HCT116 (cell line): Measurements from ENCODE around the gene SERGEF. TPM values are rescaled to one million over a fixed set of nuclear protein-coding genes. Genes with fewer than 3 reads are reported as not detected.

ENCODE experiments used
- ATAC-seq: fragments of 200-7000 bp; cut with Tn5 transposase; 2 replicates; pipeline ENCODE4 v1.9.1; 2020; ENCODE audit warnings: mild to moderate bottlenecking, moderate library complexity
- BruUV-seq: library from RNA; stranded (reverse); fragments of 400-500 nt; replicated peaks from 2 replicates; lab custom pipeline; 2021; lab: Mats Ljungman, UMichigan
- CTCF ChIA-PET: fragments of 300-600 bp; sonication (Branson Sonifier 250); formaldehyde crosslinking; loops from one replicate; lab custom pipeline; 2021; ENCODE audit warnings: antibody characterized with exemption; lab: Charles Lee
- POLR2A ChIA-PET: fragments of 300-600, 350-600 bp; sonication (Branson Sonifier 250); formaldehyde crosslinking; loops from one replicate; lab custom pipeline; 2021; ENCODE audit warnings: antibody characterized with exemption; lab: Charles Lee
- RAD21 ChIA-PET, 2 experiments: fragments of 300-600 bp; sonication (Branson Sonifier 250); formaldehyde crosslinking; loops; one replicate each; lab custom pipeline; 2023; ENCODE audit warnings: low total read pairs in 2 of 2; ENCODE audit not compliant: uncharacterized antibody in 2 of 2, unreplicated experiment in 2 of 2, low non-redundant PET in 1 of 2; lab: Charles Lee
- DNase-seq: peaks from one replicate; pipeline ENCODE4 v3.0.0-alpha.2; 2010; ENCODE audit warnings: low read depth, low spot score
- H2AFZ ChIP-seq: fragments of 200-600 bp; shearing (Covaris generic), sonication (generic); 2 replicates; pipeline ENCODE4 v1.6.1; 2017; ENCODE audit warnings: low read depth, mixed run types, mixed read lengths, antibody characterized with exemption, low read length; ENCODE audit not compliant: poor library complexity, severe bottlenecking
- H3K27ac ChIP-seq: 2 replicates; pipeline ENCODE4 v1.5.1; 2012; ENCODE audit warnings: low read depth, low read length
- H3K27me3 ChIP-seq: fragments of 200-600 bp; sonication (generic); 2 replicates; pipeline ENCODE4 v1.6.1; 2016; ENCODE audit warnings: mixed run types, low read length, mixed read lengths; ENCODE audit not compliant: insufficient read depth
- H3K36me3 ChIP-seq, 2 experiments: fragments of 200-500 bp in 1 of 2; fragments of 200-600 bp in 1 of 2; sonication (Bioruptor generic) in 1 of 2; sonication (generic) in 1 of 2; 2 replicates each; pipeline versions ENCODE4 v1.5.1 to v1.6.1; 2014 to 2016; ENCODE audit warnings: low read length in 2 of 2, inconsistent platforms in 1 of 2, mixed read lengths in 1 of 2, mixed run types in 1 of 2; ENCODE audit not compliant: insufficient read depth in 2 of 2, control insufficient read depth in 1 of 2
- H3K4me1 ChIP-seq, 2 experiments: fragments of 200-600 bp in 1 of 2; sonication (generic) in 1 of 2; 2 replicates each; pipeline versions ENCODE4 v1.5.1 to v1.6.1; 2012 to 2017; ENCODE audit warnings: low read length in 2 of 2, inconsistent platforms in 1 of 2, mild to moderate bottlenecking in 1 of 2, mixed read lengths in 1 of 2, mixed run types in 1 of 2, moderate library complexity in 1 of 2; ENCODE audit not compliant: insufficient read depth in 2 of 2, control insufficient read depth in 1 of 2
- H3K4me2 ChIP-seq: fragments of 200-600 bp; sonication (generic); 2 replicates; pipeline ENCODE4 v1.6.1; 2017; ENCODE audit warnings: mixed run types, low read length, mixed read lengths
- H3K4me3 ChIP-seq, 2 experiments: fragments of 200-600 bp in 1 of 2; sonication (generic) in 1 of 2; replicated peaks in 1 of 2; 2 replicates each; pipeline ENCODE4 v1.5.1; 2011 to 2016; ENCODE audit warnings: low read length in 2 of 2, control low read depth in 1 of 2, low read depth in 1 of 2, mild to moderate bottlenecking in 1 of 2, mixed read lengths in 1 of 2, mixed run types in 1 of 2
- H3K79me2 ChIP-seq: fragments of 200-600 bp; sonication (generic); 2 replicates; pipeline ENCODE4 v1.6.1; 2017; ENCODE audit warnings: mild to moderate bottlenecking, mixed run types, low read length, moderate library complexity, mixed read lengths; ENCODE audit not compliant: insufficient read depth
- H3K9ac ChIP-seq: fragments of 200-600 bp; sonication (generic); 2 replicates; pipeline ENCODE4 v1.6.1; 2016; ENCODE audit warnings: low read length, mixed read lengths
- H3K9me2 ChIP-seq: fragments of 200-600 bp; sonication (generic), shearing (Covaris generic); 2 replicates; pipeline ENCODE4 v1.6.1; 2017; ENCODE audit warnings: mixed run types, mild to moderate bottlenecking, moderate library complexity; ENCODE audit not compliant: insufficient read depth
- H3K9me3 ChIP-seq, 2 experiments: fragments of 200-500 bp in 1 of 2; fragments of 200-600 bp in 1 of 2; sonication (Bioruptor generic) in 1 of 2; sonication (generic) in 1 of 2; 2 replicates each; pipeline ENCODE4 v1.6.1; 2014 to 2017; ENCODE audit warnings: low read length in 2 of 2, mixed read lengths in 2 of 2, inconsistent platforms in 1 of 2, low read depth in 1 of 2, mild to moderate bottlenecking in 1 of 2, mixed run types in 1 of 2, moderate library complexity in 1 of 2; ENCODE audit not compliant: control insufficient read depth in 1 of 2, insufficient read depth in 1 of 2
- H4K20me1 ChIP-seq: fragments of 200-600 bp; sonication (generic), shearing (Covaris generic); 2 replicates; pipeline ENCODE4 v1.6.1; 2017; ENCODE audit warnings: mixed run types, mild to moderate bottlenecking, moderate library complexity; ENCODE audit not compliant: insufficient read depth
- CEBPB ChIP-seq: IDR thresholded peaks from 2 replicates; pipeline ENCODE4 v1.6.1; 2012; ENCODE audit warnings: low read depth
- EZH2phosphoT487 ChIP-seq: fragments of 200-600 bp; IDR thresholded peaks from 2 replicates; pipeline ENCODE4 v1.6.1; 2018; ENCODE audit warnings: antibody characterized with exemption, borderline replicate concordance
- JUND ChIP-seq: IDR thresholded peaks from 2 replicates; pipeline ENCODE4 v1.6.1; 2012
- intact Hi-C: fragments of 100-400 bp; cut with micrococcal nuclease; formaldehyde crosslinking; loops from 2 replicates; pipeline ENCODE4 v1.10.0; 2022
- total RNA-seq: library from RNA; stranded (reverse); gene quantifications from one replicate; pipeline ENCODE4 v1.2.1, GENCODE V29; 2021; ENCODE audit not compliant: unreplicated experiment
- TF ChIP-seq, protein P1 (sequence below), 3 experiments: fragments of 200-600 bp in 1 of 3; sonication (generic) in 1 of 3; IDR thresholded peaks in 2 of 3; conservative IDR thresholded peaks in 1 of 3; 2 replicates each; pipeline ENCODE4 v1.5.1; 2012 to 2017; ENCODE audit warnings: low read depth in 2 of 3, low read length in 2 of 3, antibody characterized with exemption in 1 of 3, borderline replicate concordance in 1 of 3, control low read depth in 1 of 3, mild to moderate bottlenecking in 1 of 3, mixed read lengths in 1 of 3, mixed run types in 1 of 3, moderate library complexity in 1 of 3; ENCODE audit not compliant: insufficient read depth in 1 of 3

Gene SERGEF
- total RNA-seq, 1 experiment from 2014 or later, result 32.8 TPM

DNA sequence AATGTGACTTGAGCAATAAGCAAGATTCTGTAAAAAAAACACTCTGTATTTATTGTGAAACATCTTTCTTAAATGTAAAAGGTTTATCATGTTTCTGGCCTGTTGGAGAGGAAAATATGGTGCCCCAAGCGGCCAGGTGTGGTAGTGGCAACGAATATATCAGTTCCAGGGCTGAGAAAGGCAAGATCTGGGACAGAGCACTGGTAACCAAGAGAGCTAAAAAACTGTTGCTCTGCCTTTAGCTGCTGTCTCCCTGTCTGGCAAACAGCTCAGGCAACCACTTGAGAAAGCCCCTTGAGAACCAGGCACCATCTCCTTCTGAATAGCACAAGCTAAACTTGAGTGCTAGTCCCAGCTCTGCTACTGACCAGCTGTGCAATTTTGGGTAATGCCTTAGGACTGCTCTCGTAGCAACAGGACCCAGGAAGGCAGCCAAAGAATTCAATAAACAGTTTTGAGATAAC lies 148.3 kb downstream of the SERGEF start:
- ChIA-PET CTCF (interaction anchor here (0.7 to 1.5 kb wide), 7 partner anchors 10 to 114 kb away, joined by 3 to 9 read pairs (median 4); no protein-coding TSS in a partner anchor), RAD21 (no interaction called here), POLR2A (no interaction called here)
- no peak for TF ChIP-seq JUND
- TF ChIP-seq, protein P1, sequence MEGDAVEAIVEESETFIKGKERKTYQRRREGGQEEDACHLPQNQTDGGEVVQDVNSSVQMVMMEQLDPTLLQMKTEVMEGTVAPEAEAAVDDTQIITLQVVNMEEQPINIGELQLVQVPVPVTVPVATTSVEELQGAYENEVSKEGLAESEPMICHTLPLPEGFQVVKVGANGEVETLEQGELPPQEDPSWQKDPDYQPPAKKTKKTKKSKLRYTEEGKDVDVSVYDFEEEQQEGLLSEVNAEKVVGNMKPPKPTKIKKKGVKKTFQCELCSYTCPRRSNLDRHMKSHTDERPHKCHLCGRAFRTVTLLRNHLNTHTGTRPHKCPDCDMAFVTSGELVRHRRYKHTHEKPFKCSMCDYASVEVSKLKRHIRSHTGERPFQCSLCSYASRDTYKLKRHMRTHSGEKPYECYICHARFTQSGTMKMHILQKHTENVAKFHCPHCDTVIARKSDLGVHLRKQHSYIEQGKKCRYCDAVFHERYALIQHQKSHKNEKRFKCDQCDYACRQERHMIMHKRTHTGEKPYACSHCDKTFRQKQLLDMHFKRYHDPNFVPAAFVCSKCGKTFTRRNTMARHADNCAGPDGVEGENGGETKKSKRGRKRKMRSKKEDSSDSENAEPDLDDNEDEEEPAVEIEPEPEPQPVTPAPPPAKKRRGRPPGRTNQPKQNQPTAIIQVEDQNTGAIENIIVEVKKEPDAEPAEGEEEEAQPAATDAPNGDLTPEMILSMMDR (IDR thresholded peaks at IDR 0.05 in 2 of 3, conservative IDR thresholded peaks at IDR 0.05 in 1 of 3; ENCODE audit: borderline replicate concordance in 1 of 3, insufficient read depth in 1 of 3, low read depth in 2 of 3, low read length in 2 of 3), result peak; percentile 16 to 78 (median 76); a peak in 5 of 6 replicates
- no peaks in the 10 kb centered on the region for H3K4me1 ChIP-seq
- no peaks in the 10 kb centered on the region for H3K9me3 ChIP-seq
- intact Hi-C loops, result no loop called here
- no peaks in the 10 kb centered on the region for H3K27me3 ChIP-seq
- no peak overlapping the region for H3K4me2 ChIP-seq
- no peak overlapping the region for H3K27ac ChIP-seq
- no peak overlapping the region for H3K9ac ChIP-seq
- BruUV-seq, result no TSS peak
- no peaks in the 10 kb centered on the region for H3K79me2 ChIP-seq
- ATAC-seq (peak; percentile 87), DNase-seq (no peak)
- H3K36me3 ChIP-seq, result no peaks in the 10 kb centered on the region
- H2AFZ ChIP-seq, result no peak overlapping the region
- H4K20me1 ChIP-seq, result no peaks in the 10 kb centered on the region
- H3K4me3 ChIP-seq, result no peak overlapping the region
- H3K9me2 ChIP-seq, result no peaks in the 10 kb centered on the region

DNA sequence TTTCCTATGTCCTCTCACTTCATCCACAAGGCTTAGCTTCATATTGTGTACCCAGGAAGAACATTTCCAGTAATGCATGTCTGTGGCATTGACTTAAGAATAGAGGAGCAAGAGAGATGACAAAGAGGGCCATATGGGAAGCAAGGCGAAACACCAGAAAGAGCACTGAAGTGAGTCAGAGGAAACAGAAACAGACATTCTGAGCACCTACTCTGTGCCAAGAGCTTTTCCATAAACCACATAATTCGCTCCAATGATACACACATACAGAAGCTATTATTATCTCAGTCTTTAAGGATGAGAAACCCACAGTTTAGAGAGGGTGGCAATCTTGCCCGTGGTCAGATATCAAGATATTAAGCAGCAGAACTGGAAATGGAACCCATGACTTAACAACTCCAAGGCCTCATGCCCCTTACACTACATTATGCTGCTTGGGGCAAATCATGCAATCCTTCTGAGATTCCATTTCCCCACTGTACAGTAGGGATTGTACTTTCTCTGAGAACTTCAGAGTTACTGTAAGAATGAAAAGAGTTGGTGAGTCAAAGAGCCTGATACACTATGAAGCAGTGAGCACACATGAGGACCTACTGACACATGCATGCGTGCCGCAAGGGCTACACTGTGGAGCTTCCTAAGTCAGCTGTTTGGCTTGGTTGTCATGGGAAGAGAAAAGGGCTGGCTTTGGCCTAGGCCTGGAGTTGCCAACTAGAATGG lies 151.7 kb downstream of the SERGEF start:
- no TSS peak for BruUV-seq
- no peaks in the 10 kb centered on the region for H3K9me3 ChIP-seq

More for the DNA sequence above, 151.7 kb downstream of the SERGEF start:
- CTCF ChIA-PET, result no interaction called here
- TF ChIP-seq EZH2phosphoT487, result no peak
- TF ChIP-seq CEBPB, result no peak
- H3K4me2 ChIP-seq, result no peak overlapping the region
- no peaks in the 10 kb centered on the region for H3K36me3 ChIP-seq
- ATAC-seq, result no peak
- H3K79me2 ChIP-seq, result no peaks in the 10 kb centered on the region
- no peak overlapping the region for H3K4me3 ChIP-seq
- no peak overlapping the region for H3K27ac ChIP-seq
- RAD21 ChIA-PET, result no interaction called here
- H4K20me1 ChIP-seq, result no peaks in the 10 kb centered on the region
- no peaks in the 10 kb centered on the region for H3K9me2 ChIP-seq
- H3K27me3 ChIP-seq, result no peaks in the 10 kb centered on the region
- intact Hi-C loops, result no loop called here
- no peak overlapping the region for H3K9ac ChIP-seq
- POLR2A ChIA-PET, result no interaction called here
- DNase-seq, result no peak
- no peaks in the 10 kb centered on the region for H3K4me1 ChIP-seq
- H2AFZ ChIP-seq, result no peak overlapping the region
